Esophagus (tissue), 2 donors: ENCODE measurements around the gene PCSK9. TPM values are rescaled to one million over a fixed set of nuclear protein-coding genes. Genes with fewer than 3 reads are reported as not detected.

Source experiments
- H3K27ac ChIP-seq, 2 donors: one replicate each; pipeline ENCODE4 v1.5.1; 2013; ENCODE audit warnings: low read depth in 2 of 2, mild to moderate bottlenecking in 2 of 2, inconsistent platforms in 1 of 2, low read length in 1 of 2, moderate library complexity in 1 of 2
- H3K27me3 ChIP-seq, 2 donors: one replicate each; pipeline ENCODE4 v1.6.1; 2013; ENCODE audit warnings: low read length in 2 of 2, control low read depth in 1 of 2, mild to moderate bottlenecking in 1 of 2; ENCODE audit not compliant: insufficient read depth in 2 of 2, control insufficient read depth in 1 of 2
- H3K36me3 ChIP-seq, 2 donors: one replicate each; pipeline ENCODE4 v1.6.1; 2013; ENCODE audit warnings: low read length in 1 of 2; ENCODE audit not compliant: control insufficient read depth in 2 of 2, insufficient read depth in 2 of 2
- H3K4me1 ChIP-seq, 2 donors: one replicate each; pipeline ENCODE4 v1.6.1; 2013; ENCODE audit warnings: low read length in 1 of 2; ENCODE audit not compliant: control insufficient read depth in 2 of 2, insufficient read depth in 2 of 2
- H3K4me3 ChIP-seq, 2 donors: one replicate each; pipeline ENCODE4 v1.5.1; 2013; ENCODE audit warnings: low read length in 2 of 2, mild to moderate bottlenecking in 2 of 2, low read depth in 1 of 2, moderate library complexity in 1 of 2
- H3K9me3 ChIP-seq, 2 donors: one replicate each; pipeline ENCODE4 v1.6.1; 2013; ENCODE audit warnings: mild to moderate bottlenecking in 2 of 2, low read depth in 1 of 2, low read length in 1 of 2, moderate library complexity in 1 of 2; ENCODE audit not compliant: control insufficient read depth in 2 of 2, insufficient read depth in 1 of 2
- WGBS, 2 donors: extraction: QIAGEN DNeasy Blood & Tissue Kit; methylation state at CpG; one replicate each; pipeline ENCODE4 v1.1.7; 2013; 5-methylcytosine and 5-hydroxymethylcytosine counted together
- polyA plus RNA-seq, 2 donors: library from polyadenylated mRNA; stranded (reverse); fragments of 200-250 nt; gene quantifications; one replicate each; pipeline ENCODE4 v1.2.3, GENCODE V29; 2013
- donor health status: healthy with polysubstance abuse.
- donor health status: Bipolar disorder and iron deficiency.

Gene PCSK9
- 1 to 10 TPM; 5.1 to 5.3 TPM for polyA plus RNA-seq

DNA sequence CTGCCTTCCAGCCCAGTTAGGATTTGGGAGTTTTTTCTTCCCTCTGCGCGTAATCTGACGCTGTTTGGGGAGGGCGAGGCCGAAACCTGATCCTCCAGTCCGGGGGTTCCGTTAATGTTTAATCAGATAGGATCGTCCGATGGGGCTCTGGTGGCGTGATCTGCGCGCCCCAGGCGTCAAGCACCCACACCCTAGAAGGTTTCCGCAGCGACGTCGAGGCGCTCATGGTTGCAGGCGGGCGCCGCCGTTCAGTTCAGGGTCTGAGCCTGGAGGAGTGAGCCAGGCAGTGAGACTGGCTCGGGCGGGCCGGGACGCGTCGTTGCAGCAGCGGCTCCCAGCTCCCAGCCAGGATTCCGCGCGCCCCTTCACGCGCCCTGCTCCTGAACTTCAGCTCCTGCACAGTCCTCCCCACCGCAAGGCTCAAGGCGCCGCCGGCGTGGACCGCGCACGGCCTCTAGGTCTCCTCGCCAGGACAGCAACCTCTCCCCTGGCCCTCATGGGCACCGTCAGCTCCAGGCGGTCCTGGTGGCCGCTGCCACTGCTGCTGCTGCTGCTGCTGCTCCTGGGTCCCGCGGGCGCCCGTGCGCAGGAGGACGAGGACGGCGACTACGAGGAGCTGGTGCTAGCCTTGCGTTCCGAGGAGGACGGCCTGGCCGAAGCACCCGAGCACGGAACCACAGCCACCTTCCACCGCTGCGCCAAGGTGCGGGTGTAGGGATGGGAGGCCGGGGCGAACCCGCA, at the start of gene PCSK9:
Gene PCSK9, plus strand, starts transcription at position 207 of the 741 bp plus-strand sequence. Its CDS starts 290 bp downstream, at position 497.
- no peaks in the 10 kb centered on the region for H3K27me3 ChIP-seq
- H3K4me3 ChIP-seq, result peak within 1 kb of the TSS; percentile 44 to 58
- H3K4me1 ChIP-seq, result peaks cover 2 to 10% of the 10 kb centered on the region in 2 donors
- H3K36me3 ChIP-seq, result no peaks in the 10 kb centered on the region
- H3K9me3 ChIP-seq, result no peaks in the 10 kb centered on the region
- H3K27ac ChIP-seq, result no peak within 1 kb of the TSS
- WGBS, 2 donors, result 1 to 2% methylated on average over 66 to 67 of the region's 67 CpGs

DNA sequence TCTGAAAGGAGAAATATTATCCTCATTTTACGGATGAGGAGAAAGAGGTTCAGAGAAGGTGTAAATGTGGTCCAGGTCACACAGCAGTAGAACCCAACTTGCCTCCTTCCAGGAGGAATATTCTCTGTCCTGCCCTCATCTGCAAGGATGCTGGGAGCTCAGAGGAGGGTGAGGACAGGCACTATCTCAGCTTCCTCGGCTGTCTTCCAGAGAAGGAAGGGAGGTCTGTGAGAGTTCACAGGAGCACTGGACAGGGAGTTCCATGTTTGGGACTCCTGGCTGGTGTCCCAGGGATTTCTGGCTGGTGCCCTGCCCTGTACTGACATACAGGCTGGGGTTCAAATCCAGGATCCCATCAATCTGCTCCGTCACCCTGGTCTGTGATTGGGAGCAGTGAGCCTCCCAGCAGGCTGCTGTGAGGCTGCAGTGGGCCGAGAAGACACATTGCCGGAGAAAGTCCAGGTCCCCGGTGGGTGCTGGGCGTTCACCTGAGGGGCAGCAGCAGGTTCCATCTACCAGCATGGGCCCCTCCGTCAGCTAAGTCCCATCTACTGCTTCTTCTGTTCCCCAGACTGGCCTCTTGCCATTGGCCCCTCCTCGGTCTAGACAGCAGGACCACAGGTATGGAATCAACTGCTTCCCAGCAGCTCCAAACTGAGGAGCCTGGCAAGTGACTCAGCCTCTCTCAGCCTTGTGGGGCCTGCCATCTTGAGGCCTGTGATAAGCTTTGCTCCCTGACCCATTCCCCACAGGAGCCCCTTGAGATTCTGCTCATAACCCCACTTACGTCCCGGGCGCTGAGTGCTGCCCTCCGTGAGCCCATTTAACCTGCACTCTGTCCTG, 49.2 kb upstream of the PCSK9 start:
- H3K27ac ChIP-seq, result no peak overlapping the region
- no peaks in the 10 kb centered on the region for H3K36me3 ChIP-seq
- no peaks in the 10 kb centered on the region for H3K27me3 ChIP-seq
- H3K9me3 ChIP-seq, result no peaks in the 10 kb centered on the region
- 70 to 80% methylated on average over 12 to 13 of the region's 13 CpGs for whole genome bisulfite sequencing, 2 donors
- H3K4me1 ChIP-seq, result no peaks in the 10 kb centered on the region
- H3K4me3 ChIP-seq, result no peak overlapping the region

DNA sequence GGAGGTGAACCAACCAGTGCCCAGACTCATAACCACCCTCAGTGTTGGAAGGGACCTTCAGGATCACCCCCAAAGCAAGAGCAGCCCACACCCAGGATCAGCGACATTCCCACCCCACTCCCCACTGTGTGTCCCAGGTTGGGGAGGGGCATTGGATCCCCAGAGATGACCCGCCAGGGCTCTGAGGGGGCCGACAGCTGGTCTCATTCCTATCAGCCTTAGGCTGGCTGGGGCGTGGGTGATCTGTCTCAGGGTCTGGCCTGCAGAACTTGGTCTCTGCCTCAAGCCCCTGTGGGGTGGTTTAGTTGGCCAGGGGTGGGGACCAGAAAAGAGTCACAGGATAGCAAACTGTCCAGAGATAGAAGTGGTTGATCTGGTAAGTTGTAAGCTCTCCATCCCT, 48.4 kb upstream of the PCSK9 start:
- no peaks in the 10 kb centered on the region for H3K27me3 ChIP-seq
- H3K27ac ChIP-seq, result no peak overlapping the region
- no peaks in the 10 kb centered on the region for H3K4me1 ChIP-seq
- H3K9me3 ChIP-seq, result no peaks in the 10 kb centered on the region
- H3K4me3 ChIP-seq, result no peak overlapping the region
- no peaks in the 10 kb centered on the region for H3K36me3 ChIP-seq
- WGBS, 2 donors, result 72 to 76% methylated on average over 4 of the region's 4 CpGs

DNA sequence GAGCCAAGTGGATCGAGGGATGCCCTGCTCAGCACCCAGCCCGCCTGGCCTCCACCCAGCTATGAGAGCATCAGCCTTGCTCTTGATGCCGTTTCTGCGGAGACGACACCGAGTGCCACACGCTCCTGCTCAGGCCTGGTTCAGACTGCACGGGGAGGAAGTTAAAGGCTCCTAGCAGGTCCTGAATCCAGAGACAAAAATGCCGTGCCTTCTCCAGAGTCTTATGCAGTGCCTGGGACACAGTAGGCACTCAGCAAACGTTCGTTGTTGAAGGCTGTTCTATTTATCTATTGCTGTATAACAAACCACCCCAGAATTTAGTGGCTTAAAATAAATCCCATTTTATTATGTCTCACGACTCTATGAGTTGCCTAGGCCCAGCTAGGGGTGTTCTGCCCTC, 47.4 kb upstream of the PCSK9 start:
- Histone ChIP-seq H3K4me3 (no peak overlapping the region), H3K9me3 (no peaks in the 10 kb centered on the region), H3K27ac (no peak overlapping the region), H3K27me3 (no peaks in the 10 kb centered on the region), H3K4me1 (peaks cover 0 to 5% of the 10 kb centered on the region in 2 donors), H3K36me3 (no peaks in the 10 kb centered on the region)
- WGBS, 2 donors, result 57 to 64% methylated on average over 12 of the region's 12 CpGs

DNA sequence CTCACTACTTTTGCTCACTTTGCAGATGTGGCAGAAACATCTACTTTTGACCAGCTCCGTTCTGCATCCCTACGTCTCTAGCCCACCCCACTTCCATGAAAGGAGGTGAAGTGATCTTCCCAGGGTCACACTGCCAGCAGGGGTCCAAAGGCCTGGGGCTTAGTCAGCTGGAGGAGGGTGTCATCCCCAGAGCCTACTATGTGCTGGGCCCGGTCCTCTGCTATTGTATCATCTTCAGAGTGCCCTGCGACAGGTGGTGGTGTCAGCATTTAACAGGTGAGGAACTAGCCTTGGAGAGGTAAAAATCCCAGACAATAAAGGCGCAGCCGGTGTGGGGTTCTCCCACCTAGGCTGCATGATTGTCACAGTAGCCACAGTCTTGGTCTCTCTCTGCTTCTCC, 46.2 kb upstream of the PCSK9 start:
- H3K27me3 ChIP-seq, result peaks cover 0 to 3% of the 10 kb centered on the region in 2 donors
- no peak overlapping the region for H3K4me3 ChIP-seq
- 89 to 93% methylated on average over 6 of the region's 6 CpGs for WGBS, 2 donors
- H3K4me1 ChIP-seq, result peaks cover 0 to 6% of the 10 kb centered on the region in 2 donors
- no peak overlapping the region for H3K27ac ChIP-seq
- no peaks in the 10 kb centered on the region for H3K36me3 ChIP-seq
- no peaks in the 10 kb centered on the region for H3K9me3 ChIP-seq

DNA sequence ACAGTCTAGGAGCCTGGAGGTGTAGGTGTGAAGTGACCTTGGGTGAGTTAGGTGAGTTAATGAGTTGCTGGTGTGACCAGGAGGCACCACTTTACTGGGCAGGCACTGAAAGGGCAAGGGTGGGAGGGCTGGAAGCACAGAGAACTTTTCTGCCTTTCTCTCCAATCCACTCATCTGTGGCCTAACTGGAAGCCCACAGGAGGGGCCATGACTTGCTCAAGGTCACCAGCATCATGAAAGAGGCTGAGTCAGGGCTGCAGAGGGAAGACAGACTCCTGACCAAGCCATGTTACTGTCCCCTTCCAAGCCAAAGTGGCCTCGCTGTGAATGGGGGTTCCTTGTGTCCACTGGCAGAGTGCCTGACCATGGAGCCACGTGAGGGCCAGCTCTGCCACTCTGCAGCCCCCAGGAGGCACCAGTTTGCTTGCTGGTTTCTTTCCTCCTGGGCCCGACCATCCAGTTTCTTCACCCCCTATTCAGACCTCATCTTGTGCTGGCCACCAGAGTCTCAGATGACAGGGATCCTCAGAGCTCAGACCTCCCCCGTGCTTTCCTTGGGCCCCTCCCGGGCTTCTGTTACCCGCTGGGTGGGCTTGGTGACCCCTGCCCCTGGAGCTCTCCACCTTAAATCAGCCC, 44.9 kb upstream of the PCSK9 start:
- no peaks in the 10 kb centered on the region for H3K9me3 ChIP-seq
- H3K27ac ChIP-seq, result no peak overlapping the region
- no peaks in the 10 kb centered on the region for H3K36me3 ChIP-seq
- 65 to 78% methylated on average over 6 of the region's 6 CpGs for WGBS, 2 donors
- H3K27me3 ChIP-seq, result peaks cover 0 to 3% of the 10 kb centered on the region in 2 donors
- H3K4me3 ChIP-seq, result no peak overlapping the region
- H3K4me1 ChIP-seq, result peaks cover 0 to 6% of the 10 kb centered on the region in 2 donors

DNA sequence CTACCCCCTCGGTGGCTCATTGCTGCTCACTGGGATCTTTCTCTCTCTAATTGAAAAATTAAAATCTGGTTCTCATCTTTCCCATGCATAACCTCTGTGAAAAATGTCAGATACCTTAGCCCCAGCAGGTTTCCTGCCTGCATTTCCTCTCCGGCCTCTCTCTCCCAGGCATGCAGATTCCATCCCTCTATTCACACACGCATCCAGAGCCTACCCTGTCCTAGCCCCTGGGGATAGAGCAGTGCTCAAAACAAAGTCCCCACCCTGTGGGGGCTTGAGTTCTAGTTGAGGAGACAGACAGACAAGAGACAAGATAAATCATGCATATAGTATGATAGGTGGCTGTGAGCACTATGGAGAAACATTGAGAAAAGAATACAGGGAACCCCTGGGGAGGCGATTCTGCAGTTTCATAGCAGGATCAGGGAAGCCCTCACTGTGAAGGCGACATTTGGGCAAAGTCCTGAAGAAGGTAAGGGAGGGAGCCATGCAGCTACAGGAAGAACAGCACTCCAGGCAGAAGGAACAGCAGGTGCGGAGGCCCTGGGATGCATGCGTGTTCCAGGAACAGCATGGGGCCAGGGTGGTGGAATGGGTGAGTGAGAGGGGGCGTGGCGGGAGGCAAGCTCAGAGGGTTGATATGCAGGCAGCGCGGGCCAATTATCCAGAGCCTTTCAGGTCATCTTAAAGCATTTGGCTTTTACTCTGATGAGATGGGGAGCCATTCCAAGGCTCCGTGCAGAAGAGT, 44.2 kb upstream of the PCSK9 start:
- no peaks in the 10 kb centered on the region for H3K9me3 ChIP-seq
- no peaks in the 10 kb centered on the region for H3K36me3 ChIP-seq
- WGBS, 2 donors, result 68 to 78% methylated on average over 12 of the region's 12 CpGs
- H3K4me1 ChIP-seq, result peaks cover 0 to 6% of the 10 kb centered on the region in 2 donors
- H3K4me3 ChIP-seq, result no peak overlapping the region
- H3K27me3 ChIP-seq, result peaks cover 0 to 3% of the 10 kb centered on the region in 2 donors
- H3K27ac ChIP-seq, result no peak overlapping the region

DNA sequence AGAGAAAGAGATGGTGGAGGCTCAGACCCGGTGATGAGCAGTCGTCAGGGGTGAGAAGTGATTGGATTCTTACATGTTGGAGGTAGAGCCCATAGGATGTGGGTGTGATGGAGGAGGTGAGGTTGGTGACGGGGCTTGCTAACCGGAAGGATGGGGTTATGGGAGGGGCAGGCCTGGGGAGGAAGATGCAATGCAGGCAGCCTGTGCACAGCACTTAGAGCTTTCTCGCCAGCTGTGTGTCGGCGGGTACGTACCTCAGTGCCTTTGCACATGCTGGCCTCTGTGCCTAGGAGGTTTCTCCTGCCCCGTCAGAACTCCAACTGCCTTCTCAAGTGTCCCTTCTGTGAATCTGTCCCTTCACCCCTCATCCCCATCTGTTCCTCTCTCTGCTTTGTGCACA, 43.5 kb upstream of the PCSK9 start:
- Histone ChIP-seq H3K27ac (no peak overlapping the region), H3K27me3 (peaks cover 0 to 3% of the 10 kb centered on the region in 2 donors), H3K4me1 (peaks cover 0 to 6% of the 10 kb centered on the region in 2 donors), H3K9me3 (no peaks in the 10 kb centered on the region), H3K36me3 (no peaks in the 10 kb centered on the region), H3K4me3 (no peak overlapping the region)
- WGBS, 2 donors, result 53 to 76% methylated on average over 5 to 9 of the region's 9 CpGs

DNA sequence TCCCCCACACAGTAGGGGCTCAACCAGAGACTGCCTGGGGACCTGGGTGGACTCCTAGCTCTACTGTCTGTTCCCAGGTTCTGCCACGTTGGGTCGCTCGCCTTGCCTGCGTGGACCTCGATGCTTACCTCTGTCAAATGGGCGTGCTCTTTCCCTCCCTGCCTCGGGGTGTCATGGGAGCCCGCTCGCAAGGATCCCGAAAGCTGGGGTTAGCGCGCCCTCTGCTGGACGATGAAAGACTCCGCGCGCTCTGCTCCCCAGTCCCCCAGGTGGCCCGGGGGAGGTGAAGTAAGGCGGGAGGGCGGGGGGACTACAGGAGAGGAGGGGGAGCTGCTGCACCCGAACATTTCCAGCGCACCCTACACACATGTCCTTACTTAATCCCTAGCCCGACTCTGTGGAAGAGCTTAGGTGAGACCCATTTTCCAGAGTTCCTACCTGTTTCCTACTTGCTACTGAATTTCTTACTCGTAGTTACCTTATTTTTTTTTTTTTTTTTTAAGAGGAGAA, 42.9 kb upstream of the PCSK9 start:
- Histone ChIP-seq H3K36me3 (no peaks in the 10 kb centered on the region), H3K4me1 (peaks cover 0 to 6% of the 10 kb centered on the region in 2 donors), H3K27me3 (peaks cover 0 to 3% of the 10 kb centered on the region in 2 donors), H3K9me3 (no peaks in the 10 kb centered on the region), H3K4me3 (peak overlapping the region in 1 of 2 donors; percentile 0), H3K27ac (no peak overlapping the region)
- WGBS, 2 donors, result 2 to 4% methylated on average over 23 of the region's 23 CpGs
